Endodermal cell (in vitro differentiated cells): ENCODE results near the gene FIGLA. TPM values are rescaled to one million over a fixed set of nuclear protein-coding genes. Genes with fewer than 3 reads are reported as not detected.

Experiments used
- DNase-seq: peaks from one replicate; pipeline ENCODE4 v3.0.0-alpha.2; 2017
- H3K27ac ChIP-seq: 2 replicates; pipeline ENCODE4 v1.5.1; 2013; ENCODE audit warnings: mild to moderate bottlenecking, low read depth, low read length, moderate library complexity
- H3K27me3 ChIP-seq: 2 replicates; pipeline ENCODE4 v1.6.1; 2013; ENCODE audit warnings: mild to moderate bottlenecking, low read length, moderate library complexity; ENCODE audit not compliant: insufficient read depth, control insufficient read depth, poor library complexity, severe bottlenecking
- H3K36me3 ChIP-seq: 2 replicates; pipeline ENCODE4 v1.7.0; 2013; ENCODE audit warnings: mild to moderate bottlenecking, low read length, moderate library complexity; ENCODE audit not compliant: control insufficient read depth, insufficient read depth
- H3K4me1 ChIP-seq: one replicate; pipeline ENCODE4 v1.7.0; 2013; ENCODE audit warnings: low read length; ENCODE audit not compliant: control insufficient read depth, insufficient read depth
- H3K4me3 ChIP-seq: 2 replicates; pipeline ENCODE4 v1.5.1; 2013; ENCODE audit warnings: mild to moderate bottlenecking, low read length, moderate library complexity
- H3K9ac ChIP-seq: 2 replicates; pipeline ENCODE4 v1.6.1; 2013; ENCODE audit warnings: mild to moderate bottlenecking, low read length, moderate library complexity; ENCODE audit not compliant: poor library complexity, severe bottlenecking; ENCODE audit errors: extremely low read depth
- H3K9me3 ChIP-seq: 2 replicates; pipeline ENCODE4 v1.6.1; 2013; ENCODE audit warnings: mild to moderate bottlenecking, low read length, moderate library complexity; ENCODE audit not compliant: control insufficient read depth
- H3K27ac Mint-ChIP-seq: 2 replicates; pipeline ENCODE4 v1.8.0; 2020; ENCODE audit warnings: mixed read lengths
- H3K27me3 Mint-ChIP-seq: 2 replicates; pipeline ENCODE4 v1.8.0; 2021; ENCODE audit warnings: mild to moderate bottlenecking, mixed read lengths; ENCODE audit not compliant: insufficient read depth
- H3K36me3 Mint-ChIP-seq: 2 replicates; pipeline ENCODE4 v1.8.0; 2020; ENCODE audit warnings: low read depth, mixed read lengths
- H3K4me1 Mint-ChIP-seq: 2 replicates; pipeline ENCODE4 v1.8.0; 2020; ENCODE audit warnings: mixed read lengths
- H3K4me3 Mint-ChIP-seq: 2 replicates; pipeline ENCODE4 v1.8.0; 2020; ENCODE audit warnings: mild to moderate bottlenecking, moderate library complexity, mixed read lengths
- H3K9me3 Mint-ChIP-seq: 2 replicates; pipeline ENCODE4 v1.8.0; 2020; ENCODE audit warnings: mild to moderate bottlenecking, mixed read lengths
- CTCF ChIP-seq: fragments of 200-600 bp; sonication (generic); conservative IDR thresholded peaks from 2 replicates; pipeline ENCODE4 v1.5.0; 2021; ENCODE audit warnings: antibody characterized with exemption, mild to moderate bottlenecking
- WGBS, 2 experiments: methylation state at CpG; one replicate each; pipeline versions ENCODE4 v1.1.5 to v1.1.7; 2013; ENCODE audit warnings: missing lambda C conversion rate in 2 of 2, mixed read lengths in 1 of 2; ENCODE audit not compliant: insufficient coverage in 1 of 2, insufficient read length in 1 of 2; 5-methylcytosine and 5-hydroxymethylcytosine counted together
- total RNA-seq, 2 donors: library from RNA; stranded (reverse); fragmentation: NEBNext Ultra II Directional in 1 of 2; extraction: Animal tissue kit (Norgen Biotek cat#: 25700) in 1 of 2; gene quantifications; 2 replicates in 1 of 2; 3 replicates in 1 of 2; pipeline ENCODE4 v1.2.1, GENCODE V29; 2021

The FIGLA gene
- total RNA-seq, 2 donors from 2014 or later, result not detected

- TF ChIP-seq CTCF, result no peak
- H3K36me3 ChIP-seq, result no peaks in the 10 kb centered on the region
- WGBS, 2 experiments, result 75 to 92% methylated on average over 1 of the region's 1 CpG
- H3K4me3 ChIP-seq, result no peak overlapping the region
- no peak overlapping the region for H3K27ac ChIP-seq
- H3K4me3 Mint-ChIP-seq, result no peak overlapping the region
- no peaks in the 10 kb centered on the region for H3K36me3 Mint-ChIP-seq
- no peaks in the 10 kb centered on the region for H3K9me3 Mint-ChIP-seq
- no peak for DNase-seq
- H3K9me3 ChIP-seq, result no peaks in the 10 kb centered on the region
- no peak overlapping the region for H3K9ac ChIP-seq
- peaks cover 6% of the 10 kb centered on the region for H3K27me3 ChIP-seq
- peaks cover 26% of the 10 kb centered on the region for H3K27me3 Mint-ChIP-seq
- H3K4me1 ChIP-seq, result no peaks in the 10 kb centered on the region
- H3K4me1 Mint-ChIP-seq, result peaks cover 5% of the 10 kb centered on the region
- no peak overlapping the region for H3K27ac Mint-ChIP-seq
Measured at GRCh38 chr2:70752396-70752795, 38.0 kb downstream of the FIGLA start.

- Histone ChIP-seq H3K36me3 (no peaks in the 10 kb centered on the region), H3K27ac (no peak overlapping the region), H3K27me3 (peaks cover 6% of the 10 kb centered on the region), H3K9ac (no peak overlapping the region), H3K9me3 (no peaks in the 10 kb centered on the region), H3K4me3 (no peak overlapping the region), H3K4me1 (no peaks in the 10 kb centered on the region)
- TF ChIP-seq CTCF, result no peak
- H3K27ac Mint-ChIP-seq, result no peak overlapping the region
- DNase-seq, result no peak
- WGBS, 2 experiments, result 93 to 100% methylated on average over 4 of the region's 4 CpGs
- peaks cover 5% of the 10 kb centered on the region for H3K4me1 Mint-ChIP-seq
- H3K4me3 Mint-ChIP-seq, result no peak overlapping the region
- H3K36me3 Mint-ChIP-seq, result no peaks in the 10 kb centered on the region
- no peaks in the 10 kb centered on the region for H3K9me3 Mint-ChIP-seq
- peaks cover 26% of the 10 kb centered on the region for H3K27me3 Mint-ChIP-seq
Measured at GRCh38 chr2:70751881-70752280, 38.6 kb downstream of the FIGLA start.

GRCh38 chr2:70750320-70750719, 40.1 kb downstream of the FIGLA start:
- H3K9me3 Mint-ChIP-seq, result no peaks in the 10 kb centered on the region
- DNase-seq, result no peak
- H3K36me3 Mint-ChIP-seq, result no peaks in the 10 kb centered on the region
- H3K27ac ChIP-seq, result no peak overlapping the region
- H3K9me3 ChIP-seq, result no peaks in the 10 kb centered on the region
- peaks cover 13% of the 10 kb centered on the region for H3K4me1 Mint-ChIP-seq
- H3K4me1 ChIP-seq, result no peaks in the 10 kb centered on the region
- H3K27ac Mint-ChIP-seq, result no peak overlapping the region
- H3K4me3 ChIP-seq, result no peak overlapping the region
- H3K27me3 ChIP-seq, result peaks cover 6% of the 10 kb centered on the region
- peaks cover 19% of the 10 kb centered on the region for H3K27me3 Mint-ChIP-seq
- WGBS, 2 experiments, result 94% methylated on average over 1 of the region's 1 CpG; no CpG with 5 or more reads in 1 of the 2 experiments
- H3K36me3 ChIP-seq, result no peaks in the 10 kb centered on the region
- no peak overlapping the region for H3K4me3 Mint-ChIP-seq
- no peak for TF ChIP-seq CTCF
- no peak overlapping the region for H3K9ac ChIP-seq
